ENCODE results near the gene LRRC56.

DNA sequence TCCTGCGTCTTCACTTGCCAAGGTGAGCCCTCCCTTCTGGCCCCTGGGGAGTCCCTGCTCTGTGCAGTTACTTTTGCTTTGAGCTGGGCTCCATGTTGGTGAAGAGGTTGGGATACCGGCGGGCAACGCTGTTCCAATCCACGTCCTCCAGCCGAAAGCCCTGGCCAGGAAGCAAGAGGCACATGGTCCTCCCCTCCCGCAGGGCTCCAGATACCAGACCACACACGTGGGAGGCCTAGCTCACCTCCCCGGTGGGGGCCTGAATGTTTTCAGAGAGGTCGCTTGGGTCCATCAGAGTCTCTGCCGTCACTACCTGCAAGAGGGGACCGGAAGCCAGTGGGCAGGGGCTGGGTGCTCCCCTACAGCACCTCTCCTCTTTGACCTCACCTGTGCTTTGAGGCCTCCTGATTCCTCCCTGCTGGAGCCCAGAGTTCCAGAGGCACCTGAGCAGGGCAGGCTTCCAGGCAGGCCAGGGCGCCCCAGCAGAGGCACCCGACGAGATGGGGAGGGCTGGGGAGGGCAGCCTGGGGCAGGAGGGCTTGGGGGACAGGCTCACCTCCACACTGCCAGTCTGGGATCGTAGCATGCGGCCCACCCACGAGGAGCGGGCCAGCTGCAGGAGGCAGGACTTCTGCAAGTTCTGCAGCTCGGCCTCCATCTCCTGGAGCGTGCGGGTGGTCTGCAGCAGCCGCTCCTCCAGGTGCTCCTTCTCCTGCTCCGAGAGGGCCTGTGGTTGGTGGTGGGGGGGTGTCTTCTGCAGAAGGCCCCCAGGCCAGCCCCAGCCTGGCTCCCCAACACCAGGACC is 20.2 kb downstream of the LRRC56 start:
- TF ChIP-seq, protein P1, sequence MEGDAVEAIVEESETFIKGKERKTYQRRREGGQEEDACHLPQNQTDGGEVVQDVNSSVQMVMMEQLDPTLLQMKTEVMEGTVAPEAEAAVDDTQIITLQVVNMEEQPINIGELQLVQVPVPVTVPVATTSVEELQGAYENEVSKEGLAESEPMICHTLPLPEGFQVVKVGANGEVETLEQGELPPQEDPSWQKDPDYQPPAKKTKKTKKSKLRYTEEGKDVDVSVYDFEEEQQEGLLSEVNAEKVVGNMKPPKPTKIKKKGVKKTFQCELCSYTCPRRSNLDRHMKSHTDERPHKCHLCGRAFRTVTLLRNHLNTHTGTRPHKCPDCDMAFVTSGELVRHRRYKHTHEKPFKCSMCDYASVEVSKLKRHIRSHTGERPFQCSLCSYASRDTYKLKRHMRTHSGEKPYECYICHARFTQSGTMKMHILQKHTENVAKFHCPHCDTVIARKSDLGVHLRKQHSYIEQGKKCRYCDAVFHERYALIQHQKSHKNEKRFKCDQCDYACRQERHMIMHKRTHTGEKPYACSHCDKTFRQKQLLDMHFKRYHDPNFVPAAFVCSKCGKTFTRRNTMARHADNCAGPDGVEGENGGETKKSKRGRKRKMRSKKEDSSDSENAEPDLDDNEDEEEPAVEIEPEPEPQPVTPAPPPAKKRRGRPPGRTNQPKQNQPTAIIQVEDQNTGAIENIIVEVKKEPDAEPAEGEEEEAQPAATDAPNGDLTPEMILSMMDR (conservative IDR thresholded peaks at IDR 0.05 in 1 of 2, IDR thresholded peaks at IDR 0.05 in 1 of 2; ENCODE audit: extremely low read depth in 1 of 2, insufficient read depth in 1 of 2, low read depth in 1 of 2, low read length in 2 of 2) = no peak
- no peak for TF ChIP-seq EZH2 (IDR thresholded peaks at IDR 0.05; ENCODE audit: borderline replicate concordance, low read length)
